Activated CD4-positive, CD25-positive, alpha-beta regulatory T cell (primary cell): ENCODE measurements around the gene HERC6.
"Not testable (repeated sequence)": the region's sequence is repeated elsewhere in the genome, so short reads cannot be mapped to it uniquely, and the experiment has no call there.

Experiments used
- DNase-seq, 4 experiments: peaks; one replicate each; lab custom pipeline; 2025; lab: John Stamatoyannopoulos, UW

HERC6 gene

GRCh38 chr4:88446124-88446523 lies 67.5 kb downstream of the HERC6 start:
- DNase-seq: no peak

DNA sequence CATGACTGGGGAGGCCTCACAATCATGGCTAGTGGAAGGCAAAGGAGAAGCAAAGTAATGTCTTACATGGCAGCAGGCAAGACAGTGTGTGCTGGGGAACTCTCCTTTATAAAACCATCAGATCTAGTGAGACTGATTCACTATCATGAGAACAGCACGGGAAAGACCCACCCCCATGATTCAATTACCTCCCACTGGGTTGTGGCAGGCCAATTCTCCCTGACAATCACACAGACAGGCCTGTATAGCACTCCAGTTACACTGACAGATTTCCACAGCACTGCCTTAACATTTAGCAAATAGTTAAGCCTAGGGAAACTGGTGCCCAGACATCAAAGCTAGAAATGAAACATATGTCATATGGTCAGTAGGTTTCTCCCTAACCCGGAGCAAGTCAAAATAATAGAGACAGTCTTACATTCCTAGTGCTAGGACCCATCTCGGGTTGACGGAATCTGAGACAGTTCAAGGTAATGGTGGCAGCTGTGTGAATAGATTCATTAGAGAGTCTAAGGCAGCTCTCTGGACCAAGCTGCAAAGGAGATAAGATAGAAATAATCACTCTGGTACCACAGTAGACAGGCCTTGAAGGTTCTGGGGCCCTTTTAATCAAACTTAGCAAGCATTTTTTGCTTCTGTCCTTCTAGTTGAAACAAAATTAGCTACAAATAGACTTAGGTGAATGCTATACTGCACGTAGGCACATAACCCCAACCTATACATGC lies 68.9 kb downstream of the HERC6 start:
- DNase-seq: no peak

GRCh38 chr4:88448211-88448765 lies 69.6 kb downstream of the HERC6 start:
- not testable (repeated sequence) for DNase-seq

DNA sequence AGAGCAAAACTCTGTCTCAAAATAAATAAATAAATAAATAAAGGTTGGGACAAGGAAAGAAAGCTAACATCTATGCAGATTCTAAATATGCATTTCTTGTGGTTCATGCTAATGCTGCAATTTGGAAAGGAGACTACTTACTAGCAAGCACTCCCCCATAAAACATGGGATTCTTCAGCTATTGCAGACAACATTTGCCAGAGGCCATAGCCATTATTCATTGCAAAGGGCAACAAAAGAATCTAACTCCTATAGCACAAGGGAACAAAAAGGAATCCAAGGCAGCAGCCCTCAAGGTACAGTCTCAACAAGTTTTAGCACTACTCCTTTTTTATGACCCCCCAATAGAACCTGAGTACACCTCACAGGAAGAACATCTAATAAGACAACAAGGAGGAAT lies 70.2 kb downstream of the HERC6 start:
- no peak for DNase-seq

GRCh38 chr4:88449290-88449689 lies 70.6 kb downstream of the HERC6 start:
- no peak for DNase-seq

DNA sequence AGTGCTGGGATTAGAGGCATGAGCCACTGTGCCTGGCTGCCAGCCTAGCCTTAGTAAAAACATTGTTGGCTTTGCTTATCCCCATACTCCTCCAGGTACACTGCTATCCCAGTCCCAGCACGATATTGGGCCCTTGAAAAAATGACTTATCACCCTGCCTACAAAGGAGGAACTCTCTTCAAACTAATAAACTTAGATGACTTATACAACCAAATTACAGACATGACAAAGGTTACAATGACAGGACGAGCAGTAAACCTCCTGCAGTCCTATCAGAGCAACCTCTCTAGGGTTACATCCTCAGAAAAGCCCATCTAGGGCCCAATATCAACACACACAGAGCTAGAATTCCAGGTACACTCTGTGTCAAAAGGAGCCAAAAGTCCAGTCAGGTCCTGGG lies 72.6 kb downstream of the HERC6 start:
- no peak for DNase-seq

GRCh38 chr4:88452912-88453311 lies 74.3 kb downstream of the HERC6 start:
- no peak for DNase-seq

DNA sequence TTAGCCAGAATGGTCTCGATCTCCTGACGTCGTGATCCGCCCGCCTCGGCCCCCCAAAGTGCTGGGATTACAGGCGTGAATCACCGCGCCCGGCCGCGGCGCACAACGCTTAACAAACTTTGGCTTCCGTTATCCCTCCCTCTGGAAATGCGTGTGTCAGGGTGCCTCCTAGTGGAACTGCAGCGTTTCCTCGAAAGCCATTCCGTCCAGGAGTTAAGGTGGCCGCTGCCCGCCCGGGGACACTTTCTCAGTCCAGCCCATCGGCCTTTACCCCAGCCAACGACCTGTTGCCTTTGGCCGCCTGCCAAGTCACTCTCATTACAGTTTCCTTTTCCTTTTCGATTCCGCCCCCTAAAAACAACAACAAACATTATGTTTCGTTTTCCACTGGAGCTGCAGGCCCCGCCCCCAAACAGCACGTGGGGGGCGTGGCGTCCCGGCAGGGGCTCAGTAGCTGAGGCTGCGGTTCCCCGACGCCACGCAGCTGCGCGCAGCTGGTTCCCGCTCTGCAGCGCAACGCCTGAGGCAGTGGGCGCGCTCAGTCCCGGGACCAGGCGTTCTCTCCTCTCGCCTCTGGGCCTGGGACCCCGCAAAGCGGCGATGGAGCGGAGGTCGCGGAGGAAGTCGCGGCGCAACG lies 78.1 kb downstream of the HERC6 start, which contains the start of gene HERC5:
HERC5 (plus strand) TSS at position 450 of the 637 bp plus-strand sequence; CDS start at position 601, 151 bp downstream.
- DNase-seq: peak; percentile 75 to 88 (median 79)

DNA sequence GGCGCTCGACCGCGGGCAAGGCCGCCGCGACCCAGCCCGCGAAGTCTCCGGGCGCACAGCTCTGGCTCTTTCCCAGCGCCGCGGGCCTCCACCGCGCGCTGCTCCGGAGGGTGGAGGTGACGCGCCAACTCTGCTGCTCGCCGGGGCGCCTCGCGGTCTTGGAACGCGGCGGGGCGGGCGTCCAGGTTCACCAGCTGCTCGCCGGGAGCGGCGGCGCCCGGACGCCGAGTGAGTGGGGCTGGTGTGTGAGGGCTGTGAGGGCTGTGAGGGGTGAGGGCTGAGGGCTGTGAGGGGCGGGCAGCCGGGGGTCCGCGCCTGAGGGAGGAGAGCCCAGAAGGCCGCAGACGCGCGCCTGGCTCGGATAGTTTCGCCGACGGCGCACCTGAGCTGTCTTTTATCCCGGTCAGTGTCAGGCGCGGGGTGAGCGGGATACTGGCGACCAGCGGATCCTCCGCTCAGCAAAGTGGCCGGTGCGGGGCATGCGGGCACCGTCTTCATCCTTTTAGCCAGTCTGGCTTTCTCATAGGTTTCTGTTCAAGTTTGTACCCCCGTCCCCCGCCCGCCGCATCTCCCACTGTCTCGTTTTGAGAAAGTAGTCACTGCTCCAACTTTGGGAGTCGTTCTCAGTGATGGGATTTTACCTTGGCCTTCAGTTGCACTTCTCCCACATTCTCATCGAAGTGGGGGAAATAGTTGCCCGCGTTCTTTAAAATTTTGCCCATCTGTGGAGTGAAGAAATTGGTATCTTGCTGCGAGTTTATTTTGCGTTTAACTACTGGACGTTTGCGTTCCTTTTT lies 78.9 kb downstream of the HERC6 start:
- DNase-seq: peak; percentile 8 to 52 (median 24)

- DNase-seq: no peak
These were observed 79.6 kb downstream of the HERC6 start for GRCh38 chr4:88458104-88458740.

GRCh38 chr4:88465653-88466192 lies 87.1 kb downstream of the HERC6 start:
- no peak for DNase-seq

- no peak for DNase-seq
These were observed 88.7 kb downstream of the HERC6 start for GRCh38 chr4:88467392-88467791.

- no peak for DNase-seq
These were observed 98.7 kb downstream of the HERC6 start for GRCh38 chr4:88477229-88477860.

DNA sequence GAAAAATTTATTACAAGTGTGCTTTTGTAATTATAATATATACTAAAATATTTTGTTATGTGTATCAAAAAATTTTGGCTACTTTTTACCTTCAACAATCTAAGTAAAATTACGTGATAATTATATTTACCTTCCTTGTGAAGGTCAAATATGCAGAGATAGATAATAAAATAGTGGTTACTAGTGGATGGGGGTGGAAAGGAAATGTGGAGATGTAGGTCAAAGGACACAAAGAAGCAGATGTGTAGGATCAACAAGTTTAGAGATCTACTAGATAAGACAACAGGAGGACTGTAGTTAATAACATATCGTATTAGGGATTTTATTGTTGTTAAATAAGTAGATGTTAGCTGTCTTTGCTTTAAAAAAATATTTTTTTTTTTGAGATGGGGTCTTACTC lies 99.6 kb downstream of the HERC6 start:
- no peak for DNase-seq

DNA sequence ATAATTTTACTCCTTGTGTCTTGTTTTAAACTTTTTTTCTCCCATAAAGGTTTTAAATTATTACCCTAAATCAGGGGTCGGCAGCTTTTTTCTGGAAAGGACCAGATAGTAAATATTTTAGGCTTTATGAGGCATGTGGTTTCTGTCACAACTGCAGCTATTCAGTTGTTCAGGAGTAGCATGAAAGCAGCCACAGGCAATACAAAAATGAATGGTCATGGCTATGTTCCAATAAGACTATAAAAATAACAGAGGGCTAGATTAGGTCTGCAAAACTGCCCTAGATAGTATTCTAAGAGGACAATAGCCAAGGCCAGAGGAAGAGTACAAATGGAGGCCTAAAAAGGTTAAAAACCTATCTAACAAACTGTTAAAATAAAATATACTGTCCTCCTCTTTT lies 102.9 kb downstream of the HERC6 start:
- DNase-seq: no peak

DNA sequence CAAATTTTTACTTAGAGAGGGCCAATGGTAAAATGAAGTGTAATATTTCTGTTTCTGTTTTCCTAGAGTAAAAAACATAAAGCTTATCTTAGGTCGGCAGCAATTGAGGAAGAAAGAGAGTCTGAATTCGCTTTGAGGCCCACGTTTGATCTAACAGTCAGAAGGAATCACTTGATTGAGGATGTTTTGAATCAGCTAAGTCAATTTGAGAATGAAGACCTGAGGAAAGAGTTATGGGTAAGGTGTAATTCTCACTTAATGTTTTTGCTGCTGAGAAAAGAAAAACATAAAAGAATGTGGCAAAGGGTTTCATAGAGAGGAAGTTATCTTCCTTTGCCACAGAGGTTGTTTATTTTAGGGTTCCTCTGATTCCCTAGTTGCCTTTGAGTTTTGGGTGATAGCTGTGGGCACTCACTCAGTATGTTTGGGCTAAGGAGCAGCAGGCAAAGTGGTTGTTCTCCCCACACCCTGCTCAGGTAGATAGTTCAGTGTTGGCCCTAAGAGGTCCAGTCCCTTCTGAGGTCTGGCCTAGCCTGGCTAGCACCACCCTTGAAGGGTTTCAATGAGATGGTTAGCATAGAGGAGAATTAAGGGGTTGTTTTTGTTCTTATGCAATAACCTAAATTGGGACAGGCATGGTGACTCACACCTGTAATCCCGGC lies 110.6 kb downstream of the HERC6 start:
- DNase-seq: no peak
